Breast epithelium (tissue), 3 donors: Measurements from ENCODE around the gene LRP1.

Experiments used
- POLR2A ChIP-seq: fragments of 450-650 bp; IDR thresholded peaks from one replicate; pipeline ENCODE4 v1.6.1; 2016; ENCODE audit warnings: antibody characterized with exemption, mild to moderate bottlenecking, moderate library complexity
- POLR2AphosphoS5 ChIP-seq, 3 donors: sonication (generic); formaldehyde crosslinking; IDR thresholded peaks; one replicate each; pipeline ENCODE4 v1.6.1; 2017; ENCODE audit warnings: antibody characterized with exemption in 3 of 3

- TF ChIP-seq POLR2AphosphoS5 (IDR thresholded peaks at IDR 0.05) (no peak), POLR2A (no peak)
Observed at GRCh38 chr12:57157588-57158173, 29.4 kb downstream of the LRP1 start.
